HepG2 (cell line): ENCODE measurements around the gene CLEC16A.

Source experiments
- KLF13 ChIP-seq: sonication (generic); formaldehyde crosslinking; IDR thresholded peaks from 2 replicates; pipeline ENCODE4 v1.4.0; 2020; ENCODE audit warnings: mild to moderate bottlenecking, missing genetic modification reagents
- NFIC ChIP-seq: IDR thresholded peaks from 2 replicates; pipeline ENCODE4 v1.6.1; 2012; ENCODE audit warnings: mild to moderate bottlenecking, low read length, inconsistent platforms
- ZBTB7A ChIP-seq: sonication (generic); formaldehyde crosslinking; IDR thresholded peaks from 2 replicates; pipeline ENCODE4 v1.8.0; 2022; ENCODE audit warnings: mild to moderate bottlenecking, missing genetic modification reagents
- ZNF331 ChIP-seq: sonication (generic); formaldehyde crosslinking; IDR thresholded peaks from 2 replicates; pipeline ENCODE4 v1.4.0; 2020; ENCODE audit warnings: missing genetic modification reagents
- TF ChIP-seq, protein P1 (sequence below): sonication (generic); formaldehyde crosslinking; IDR thresholded peaks from 2 replicates; pipeline ENCODE4 v1.4.0; 2020; ENCODE audit warnings: mild to moderate bottlenecking, missing genetic modification reagents
- TF ChIP-seq, protein P2 (sequence below), 2 experiments: IDR thresholded peaks; 2 replicates each; pipeline ENCODE4 v1.6.1; 2011 to 2012; ENCODE audit warnings: low read length in 2 of 2, borderline replicate concordance in 1 of 2, low read depth in 1 of 2, mild to moderate bottlenecking in 1 of 2, moderate library complexity in 1 of 2

DNA sequence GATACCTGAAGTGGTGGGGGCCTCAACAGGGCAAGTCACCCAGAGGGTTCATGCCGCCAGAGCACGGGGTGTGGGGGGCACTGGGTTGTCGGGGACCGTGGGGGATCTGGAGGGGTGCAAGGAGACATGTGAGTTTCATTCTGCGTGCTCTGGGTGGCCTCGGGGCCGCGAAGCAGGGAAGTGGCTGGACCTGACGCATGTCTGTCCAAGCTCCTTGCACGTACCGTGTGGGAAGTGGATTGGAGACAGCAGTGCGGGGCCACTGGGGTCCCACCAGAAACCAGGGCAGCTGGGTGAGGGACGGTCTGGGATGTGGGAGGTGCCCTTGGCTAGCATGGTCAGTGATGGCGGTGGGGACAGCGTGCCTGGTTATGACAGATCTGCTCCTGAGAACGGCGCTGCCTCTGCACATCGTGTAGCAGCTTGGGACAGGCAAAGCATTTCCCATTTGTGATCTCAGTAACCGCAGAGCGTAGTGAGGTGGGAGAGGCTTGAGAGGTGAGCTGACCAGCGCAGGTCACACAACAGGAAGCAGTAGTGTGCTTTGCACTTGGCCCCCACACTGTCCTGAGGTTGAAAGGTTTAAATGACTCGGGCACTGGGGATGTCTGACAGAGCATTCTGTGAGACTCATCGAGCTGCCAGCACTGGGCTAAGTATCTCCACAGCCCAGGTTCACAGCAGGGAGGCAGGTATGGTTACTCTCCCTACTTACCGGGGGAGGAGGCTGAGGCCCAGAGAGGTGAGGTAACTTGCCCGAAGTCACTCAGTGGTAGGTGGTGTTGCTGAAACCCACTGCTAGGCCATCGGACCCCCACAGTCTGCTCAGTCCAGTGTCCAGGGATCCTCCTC, 197.3 kb downstream of the CLEC16A start:
- no peak for TF ChIP-seq NFIC
- TF ChIP-seq ZNF331 (CRISPR knock-in tag): no peak
- TF ChIP-seq, protein P1, sequence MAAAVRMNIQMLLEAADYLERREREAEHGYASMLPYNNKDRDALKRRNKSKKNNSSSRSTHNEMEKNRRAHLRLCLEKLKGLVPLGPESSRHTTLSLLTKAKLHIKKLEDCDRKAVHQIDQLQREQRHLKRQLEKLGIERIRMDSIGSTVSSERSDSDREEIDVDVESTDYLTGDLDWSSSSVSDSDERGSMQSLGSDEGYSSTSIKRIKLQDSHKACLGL (CRISPR knock-in tag): 0 out of 2 replicates have a peak, but pooled peaks have one; percentile 16
- no peak for TF ChIP-seq KLF13 (CRISPR knock-in tag)
- TF ChIP-seq, protein P2, sequence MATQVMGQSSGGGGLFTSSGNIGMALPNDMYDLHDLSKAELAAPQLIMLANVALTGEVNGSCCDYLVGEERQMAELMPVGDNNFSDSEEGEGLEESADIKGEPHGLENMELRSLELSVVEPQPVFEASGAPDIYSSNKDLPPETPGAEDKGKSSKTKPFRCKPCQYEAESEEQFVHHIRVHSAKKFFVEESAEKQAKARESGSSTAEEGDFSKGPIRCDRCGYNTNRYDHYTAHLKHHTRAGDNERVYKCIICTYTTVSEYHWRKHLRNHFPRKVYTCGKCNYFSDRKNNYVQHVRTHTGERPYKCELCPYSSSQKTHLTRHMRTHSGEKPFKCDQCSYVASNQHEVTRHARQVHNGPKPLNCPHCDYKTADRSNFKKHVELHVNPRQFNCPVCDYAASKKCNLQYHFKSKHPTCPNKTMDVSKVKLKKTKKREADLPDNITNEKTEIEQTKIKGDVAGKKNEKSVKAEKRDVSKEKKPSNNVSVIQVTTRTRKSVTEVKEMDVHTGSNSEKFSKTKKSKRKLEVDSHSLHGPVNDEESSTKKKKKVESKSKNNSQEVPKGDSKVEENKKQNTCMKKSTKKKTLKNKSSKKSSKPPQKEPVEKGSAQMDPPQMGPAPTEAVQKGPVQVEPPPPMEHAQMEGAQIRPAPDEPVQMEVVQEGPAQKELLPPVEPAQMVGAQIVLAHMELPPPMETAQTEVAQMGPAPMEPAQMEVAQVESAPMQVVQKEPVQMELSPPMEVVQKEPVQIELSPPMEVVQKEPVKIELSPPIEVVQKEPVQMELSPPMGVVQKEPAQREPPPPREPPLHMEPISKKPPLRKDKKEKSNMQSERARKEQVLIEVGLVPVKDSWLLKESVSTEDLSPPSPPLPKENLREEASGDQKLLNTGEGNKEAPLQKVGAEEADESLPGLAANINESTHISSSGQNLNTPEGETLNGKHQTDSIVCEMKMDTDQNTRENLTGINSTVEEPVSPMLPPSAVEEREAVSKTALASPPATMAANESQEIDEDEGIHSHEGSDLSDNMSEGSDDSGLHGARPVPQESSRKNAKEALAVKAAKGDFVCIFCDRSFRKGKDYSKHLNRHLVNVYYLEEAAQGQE (IDR thresholded peaks at IDR 0.05; ENCODE audit: borderline replicate concordance in 1 of 2, low read depth in 1 of 2, low read length in 2 of 2): no peak
- no peak for TF ChIP-seq ZBTB7A
